H4 (cell line): Measurements from ENCODE around the gene GPRC5B. TPM values are rescaled to one million over a fixed set of nuclear protein-coding genes. Genes with fewer than 3 reads are reported as not detected.
A peak's percentile ranks its signal among the peaks of the same experiment; 100 is the strongest.

Experiments used
- DNase-seq: peaks from one replicate; pipeline ENCODE4 v3.0.0-alpha.2; 2015; ENCODE audit warnings: low spot score
- total RNA-seq: library from RNA; depleted of rRNA; stranded (reverse); fragments of >200 nt; shearing (Covaris generic); gene quantifications from 2 replicates; pipeline ENCODE4 v1.2.3, GENCODE V29; 2014; rRNA removed

GPRC5B gene
- total RNA-seq, 1 experiment from 2014 or later, result 1.8 TPM

DNA sequence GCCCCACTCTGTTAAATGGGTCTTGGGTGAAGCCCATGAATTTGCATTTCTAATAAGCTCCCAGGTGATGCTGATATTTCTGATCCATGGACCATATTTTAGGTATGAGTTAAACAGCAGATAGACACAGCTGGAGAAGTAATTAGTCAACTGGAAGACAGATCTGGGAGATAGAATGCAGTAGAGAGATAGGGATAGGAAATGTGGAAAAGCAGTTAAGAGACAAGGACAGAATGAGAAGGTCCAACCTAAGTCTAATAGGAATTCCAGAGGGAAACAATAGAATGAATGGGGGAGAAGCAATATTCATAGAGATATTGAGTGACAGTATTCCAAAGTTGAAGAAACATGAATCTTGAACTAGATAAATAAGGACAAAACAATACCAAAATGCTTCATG lies 71.7 kb downstream of the GPRC5B start:
- no peak for DNase-seq

DNA sequence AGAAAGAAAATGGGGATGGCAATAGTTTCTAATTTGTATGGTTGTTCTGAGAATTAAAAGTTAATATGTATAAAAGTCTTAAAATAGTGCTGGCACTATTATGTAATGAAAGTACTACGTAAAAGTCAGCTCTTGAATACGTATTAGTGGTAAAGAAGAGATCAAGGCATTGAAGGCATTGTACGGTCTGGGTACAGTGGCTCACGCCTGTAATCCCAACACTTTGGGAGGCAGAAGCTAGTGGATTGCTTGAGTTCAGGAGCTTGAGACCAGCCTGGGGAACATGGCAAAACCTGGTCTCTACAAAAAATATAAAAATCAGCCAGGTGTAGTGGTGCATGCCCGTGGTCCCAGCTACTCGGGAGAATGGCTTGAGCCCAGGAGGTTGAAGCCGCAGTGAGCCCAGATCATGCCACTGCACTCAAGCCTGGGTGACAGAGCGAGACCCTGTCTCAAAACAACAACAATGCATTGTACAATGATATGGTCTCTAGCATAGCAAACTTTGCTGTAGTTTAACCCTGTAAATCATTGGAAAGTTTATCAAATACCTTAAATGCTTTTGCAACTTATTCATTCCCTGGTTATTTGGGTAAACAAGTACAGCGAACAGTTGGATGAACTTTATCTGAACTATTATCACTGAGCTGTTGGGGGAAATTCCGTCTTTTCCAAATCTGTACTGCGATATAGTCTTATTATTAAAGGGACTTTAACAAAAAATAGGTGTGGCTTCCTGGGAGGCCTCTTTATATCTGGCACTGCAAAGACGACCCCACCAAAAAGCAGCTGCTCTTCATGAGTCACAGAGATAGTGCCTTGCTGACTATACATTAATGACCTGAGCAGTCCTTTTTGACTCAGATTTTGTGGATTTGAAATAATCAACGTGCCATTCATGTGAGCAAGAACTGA lies 73.6 kb downstream of the GPRC5B start:
- no peak for DNase-seq

DNA sequence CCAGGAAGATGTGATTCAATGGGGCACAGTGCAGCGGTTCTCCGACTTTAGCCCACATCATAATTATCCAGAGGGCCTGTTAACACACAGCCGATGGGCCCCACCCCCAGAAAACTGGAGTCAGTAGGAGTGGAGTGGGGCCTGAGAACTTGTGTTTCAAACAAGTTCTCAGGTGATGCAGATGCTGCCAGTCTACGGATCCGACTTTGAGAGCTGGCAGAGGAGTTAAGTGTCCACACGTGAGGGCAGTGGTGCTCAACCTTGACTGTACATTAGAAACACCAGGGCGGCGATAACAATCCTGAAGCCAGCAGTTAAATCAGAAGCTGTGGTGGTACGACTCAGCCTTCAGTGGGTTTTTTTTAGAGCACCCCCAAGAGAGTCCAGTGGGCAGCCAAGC lies 75.0 kb downstream of the GPRC5B start:
- DNase-seq, result no peak

DNA sequence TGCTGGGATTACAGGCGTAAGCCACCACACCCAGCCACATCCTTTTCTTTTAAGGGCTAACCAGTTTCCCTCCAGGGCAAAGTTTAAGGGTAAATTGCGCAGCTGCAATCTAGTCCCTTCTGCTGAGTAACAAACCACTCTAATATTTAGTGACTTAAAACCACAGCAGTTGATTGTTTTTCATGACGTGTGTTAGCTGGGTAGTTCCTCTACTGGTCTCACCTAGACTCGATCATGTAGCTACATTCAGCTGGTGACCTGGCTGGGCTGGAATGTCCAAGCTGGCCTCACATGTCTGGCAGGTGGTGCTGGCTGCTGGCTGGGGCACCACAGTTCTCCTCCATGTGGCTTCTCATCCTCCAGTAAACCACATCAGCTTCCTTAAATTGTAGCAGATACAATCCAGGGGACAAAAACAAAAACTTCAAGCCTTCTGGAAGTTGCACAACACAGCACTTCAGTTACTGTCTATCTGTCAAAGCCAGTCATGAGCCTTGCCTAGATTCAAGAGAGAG lies 75.5 kb downstream of the GPRC5B start:
- peak; percentile 33 for DNase-seq

DNA sequence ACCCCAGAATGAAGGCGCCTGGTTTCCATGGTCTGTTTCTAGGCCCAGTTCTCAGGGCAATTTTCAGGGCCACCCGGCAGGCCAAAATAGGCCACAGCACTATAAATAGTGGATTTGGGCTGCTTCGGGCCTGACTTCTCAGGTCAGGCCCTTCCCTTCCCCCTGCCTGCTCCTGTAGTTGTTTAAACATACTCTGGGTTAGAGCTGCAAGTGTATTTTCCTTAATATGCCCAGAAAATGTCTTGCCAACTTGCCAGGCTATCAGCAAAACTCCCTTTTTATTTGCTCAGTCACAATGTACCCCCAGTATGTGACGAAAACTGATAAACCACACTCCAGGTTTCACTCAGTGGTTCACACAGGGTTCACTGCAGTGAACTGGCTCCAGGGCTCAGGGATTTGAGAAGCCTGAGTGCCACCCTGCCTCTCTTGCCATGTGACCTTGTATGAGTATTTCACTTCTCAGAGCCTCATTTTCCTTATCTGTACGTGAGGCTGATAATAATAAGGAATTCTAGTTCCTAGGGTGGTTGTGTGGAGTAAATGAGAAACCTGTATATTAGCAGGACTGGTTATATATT lies 76.5 kb downstream of the GPRC5B start:
- no peak for DNase-seq

Other genes with a start within 250 kb of the GPRC5B start
- gene KNOP1, start 166.6 kb downstream of the GPRC5B start, total RNA-seq, result 12.6 and 29.0 TPM in 2 replicates
- gene IQCK, start 166.6 kb downstream of the GPRC5B start, total RNA-seq, result 11.7 and 16.2 TPM in 2 replicates
- not detected in 2 replicates for gene GPR139, start 189.0 kb upstream of the GPRC5B start, total RNA-seq